Activated effector memory CD4-positive, alpha-beta T cell treated with Interleukin-2 at 50 U/mL for 16 hours (primary cell): ENCODE results near the gene TRMO.

Experiments
- DNase-seq: peaks from one replicate; pipeline ENCODE4 v3.0.0-alpha.2; 2020

Gene TRMO

DNA sequence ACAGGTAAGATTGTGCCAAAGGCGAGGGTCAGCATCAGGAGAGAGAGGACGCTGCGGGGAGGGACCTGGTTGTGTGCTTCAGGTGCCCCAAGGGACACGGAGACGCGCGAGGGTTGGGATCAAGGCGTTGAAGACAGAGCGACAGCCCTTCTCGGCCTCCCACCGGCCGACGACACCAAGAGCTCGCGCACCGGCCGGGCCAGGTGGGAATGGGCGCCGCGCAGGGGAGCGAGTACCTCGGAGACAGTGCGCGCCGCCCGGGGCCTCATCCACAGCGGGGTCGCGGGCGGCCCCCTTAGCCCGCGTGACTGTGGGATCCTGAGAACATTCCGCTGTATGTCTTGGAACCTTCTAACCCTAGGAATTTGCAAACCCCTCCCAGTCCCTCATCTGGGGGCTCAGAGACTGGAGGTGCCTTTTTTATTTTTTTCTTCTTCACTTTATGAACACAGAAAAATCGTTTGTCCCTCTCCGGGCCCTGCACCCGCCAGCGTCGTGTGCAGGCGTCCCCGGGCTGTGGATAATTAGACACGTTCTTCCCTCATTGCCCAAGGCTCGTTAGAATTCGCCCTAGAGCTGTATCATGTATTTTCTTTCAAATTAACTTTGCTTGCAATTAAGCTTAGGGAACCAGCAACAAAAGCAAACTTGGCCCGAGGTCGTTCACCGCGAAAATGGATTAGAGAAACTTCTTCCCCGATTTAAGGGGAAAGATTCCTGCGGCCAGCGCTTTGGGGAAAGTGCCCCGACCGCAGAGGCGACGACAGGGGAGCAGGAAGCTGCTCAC lies 64.5 kb downstream of the TRMO start:
- DNase-seq, result no peak

DNA sequence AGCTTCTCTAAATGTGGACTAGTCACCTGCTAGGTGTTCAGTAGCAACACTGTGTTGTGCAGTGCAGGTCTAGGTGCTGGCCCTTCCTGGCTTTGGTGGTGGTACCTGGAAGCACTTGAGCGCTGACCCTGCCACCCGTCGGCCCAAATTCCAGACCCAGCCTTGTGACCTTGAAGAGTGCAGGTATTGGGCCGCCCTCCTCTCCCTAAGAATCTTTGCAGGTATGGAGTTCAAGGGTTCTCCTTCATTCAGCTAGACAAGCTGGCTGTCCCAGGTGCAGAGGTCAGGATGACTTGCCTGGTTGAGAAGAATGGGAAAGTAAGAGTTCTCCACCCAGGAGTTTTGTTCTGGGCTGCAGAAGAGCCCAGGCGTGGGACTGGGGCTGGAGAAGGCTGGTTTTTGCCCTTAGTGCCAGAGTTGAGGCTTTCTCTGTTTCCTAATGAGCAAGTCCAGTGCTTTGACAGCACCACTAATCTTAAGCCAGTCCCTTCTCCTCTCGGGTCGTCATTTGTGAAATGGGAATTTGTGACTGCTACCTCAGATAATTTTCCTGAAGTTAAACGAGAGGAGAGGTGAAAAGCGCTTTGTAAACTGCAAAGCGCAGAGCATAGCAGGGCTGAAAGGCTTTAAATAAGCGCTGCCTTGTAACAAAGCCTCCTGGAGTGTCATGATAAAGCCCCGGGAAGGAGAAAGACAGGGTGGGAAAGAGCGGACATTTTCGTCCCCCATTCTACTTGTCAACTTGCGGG lies 65.3 kb downstream of the TRMO start:
- DNase-seq, result no peak

DNA sequence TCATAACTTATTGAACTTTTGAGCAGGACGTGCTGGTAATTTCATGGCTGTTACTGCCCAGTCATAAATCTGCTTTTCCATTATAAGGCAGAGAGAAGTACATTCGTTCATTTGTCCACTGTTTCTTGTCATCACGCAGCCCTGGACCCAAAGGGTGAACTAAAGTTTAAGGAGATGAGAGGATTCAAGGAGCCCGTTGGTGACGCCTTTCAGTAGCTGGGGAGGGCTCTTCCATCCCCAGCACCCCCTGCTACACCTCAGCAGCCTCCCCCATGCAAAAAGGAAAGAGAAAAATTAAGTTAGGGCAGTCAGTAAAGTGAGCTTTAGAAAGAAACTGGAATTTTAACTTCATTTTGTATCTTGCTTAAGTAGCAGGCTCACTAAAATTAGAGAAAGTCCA lies 66.4 kb downstream of the TRMO start:
- no peak for DNase-seq

DNA sequence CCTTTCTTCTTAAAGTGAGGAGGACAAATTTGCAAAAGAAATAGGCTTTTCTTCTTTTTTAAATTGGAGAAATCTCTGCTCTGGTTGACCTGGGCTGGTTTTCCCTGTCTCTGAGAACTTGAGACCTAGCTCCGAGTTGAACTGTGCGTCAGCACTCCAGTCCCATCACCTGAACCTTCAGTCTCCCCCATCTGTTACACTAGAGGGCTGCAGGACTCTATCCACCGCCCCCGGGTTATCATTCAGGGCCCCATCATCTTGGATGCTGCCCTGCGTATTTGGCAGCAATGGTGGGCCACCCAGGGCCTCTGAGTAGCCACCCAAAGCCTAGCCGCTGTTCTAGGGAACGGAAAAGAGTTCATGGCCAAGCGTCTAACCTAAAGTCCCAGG lies 66.8 kb downstream of the TRMO start:
- no peak for DNase-seq

DNA sequence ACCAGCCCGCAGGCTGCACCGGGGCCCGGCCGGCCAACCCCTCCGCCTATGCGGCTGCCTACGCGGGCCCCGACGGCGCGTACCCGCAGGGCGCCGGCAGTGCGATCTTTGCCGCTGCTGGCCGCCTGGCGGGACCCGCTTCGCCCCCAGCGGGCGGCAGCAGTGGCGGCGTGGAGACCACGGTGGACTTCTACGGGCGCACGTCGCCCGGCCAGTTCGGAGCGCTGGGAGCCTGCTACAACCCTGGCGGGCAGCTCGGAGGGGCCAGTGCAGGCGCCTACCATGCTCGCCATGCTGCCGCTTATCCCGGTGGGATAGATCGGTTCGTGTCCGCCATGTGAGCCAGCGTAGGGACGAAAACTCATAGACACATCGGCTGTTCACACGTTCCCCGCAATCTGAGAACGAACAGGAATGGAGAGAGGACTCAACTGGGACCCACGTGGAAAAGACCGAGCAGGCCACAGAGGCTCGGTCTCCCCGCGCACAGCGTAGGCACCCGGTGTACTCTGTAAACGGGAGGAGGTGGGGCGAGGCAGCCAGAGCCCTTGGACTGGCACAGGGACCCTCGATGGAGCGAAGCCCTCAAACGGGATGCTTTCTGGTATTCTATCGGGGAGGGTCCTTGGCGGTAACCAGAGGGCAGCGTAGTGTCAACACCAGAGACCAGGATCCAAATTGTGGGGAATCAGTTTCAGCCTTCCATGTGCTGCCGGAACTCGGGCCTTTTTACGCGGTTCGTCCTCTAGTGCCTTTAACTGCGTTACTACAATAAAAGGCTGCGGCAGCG lies 67.4 kb downstream of the TRMO start:
- no peak for DNase-seq
